ENCODE data around the gene DOCK4.

DOCK4 gene

GRCh38 chr7:111729483-111729882 is 476.7 kb downstream of the DOCK4 start:
- TF ChIP-seq CTCF (IDR thresholded peaks at IDR 0.05; ENCODE audit: extremely low read depth, missing control alignments): no peak
- DNase-seq (ENCODE audit: low spot score): no peak

- DNase-seq (ENCODE audit: low spot score): no peak
- no peak for TF ChIP-seq CTCF (IDR thresholded peaks at IDR 0.05; ENCODE audit: extremely low read depth, missing control alignments)
These were observed 477.6 kb downstream of the DOCK4 start for GRCh38 chr7:111728635-111728995.

GRCh38 chr7:111727905-111728634 is 478.1 kb downstream of the DOCK4 start:
- TF ChIP-seq CTCF (IDR thresholded peaks at IDR 0.05; ENCODE audit: extremely low read depth, missing control alignments): no peak
- no peak for DNase-seq (ENCODE audit: low spot score)

- no peak for DNase-seq (ENCODE audit: low spot score)
- no peak for TF ChIP-seq CTCF (IDR thresholded peaks at IDR 0.05; ENCODE audit: extremely low read depth, missing control alignments)
These were observed 487.3 kb downstream of the DOCK4 start for GRCh38 chr7:111718886-111719285.

- no peak for TF ChIP-seq CTCF (IDR thresholded peaks at IDR 0.05; ENCODE audit: extremely low read depth, missing control alignments)
- no peak for DNase-seq (ENCODE audit: low spot score)
These were observed 494.7 kb downstream of the DOCK4 start for GRCh38 chr7:111711426-111712065.

- DNase-seq (ENCODE audit: low spot score): no peak
- TF ChIP-seq CTCF (IDR thresholded peaks at IDR 0.05; ENCODE audit: extremely low read depth, missing control alignments): no peak
These were observed 495.3 kb downstream of the DOCK4 start for GRCh38 chr7:111710839-111711380.

- DNase-seq (ENCODE audit: low spot score): no peak
- TF ChIP-seq CTCF (IDR thresholded peaks at IDR 0.05; ENCODE audit: extremely low read depth, missing control alignments): no peak
These were observed 498.1 kb downstream of the DOCK4 start for GRCh38 chr7:111708072-111708471.
